HG02610 (cell line): ENCODE results near the gene PACS1.
A peak's percentile ranks its signal among the peaks of the same experiment; 100 is the strongest.
"Not testable (repeated sequence)": the region's sequence is repeated elsewhere in the genome, so short reads cannot be mapped to it uniquely, and the experiment has no call there.

ENCODE experiments used
- ATAC-seq: cut with Tn5 transposase; IDR thresholded peaks from one replicate; pipeline ENCODE4 v1.9.1; 2021; ENCODE audit warnings: mild to moderate bottlenecking, moderate library complexity; ENCODE audit not compliant: unreplicated experiment

The PACS1 gene

GRCh38 chr11:66069715-66070603 lies at the start of gene PACS1:
TSS of gene PACS1 (plus strand) at chr11:66070272. CDS start at chr11:66070487, 215 bp downstream.
- peak; percentile 49 for ATAC-seq

GRCh38 chr11:66020618-66021357 lies 49.3 kb upstream of the PACS1 start:
- ATAC-seq: no peak

GRCh38 chr11:66022401-66023185 lies 47.5 kb upstream of the PACS1 start:
- ATAC-seq: no peak

- not testable (repeated sequence) for ATAC-seq
Observed at GRCh38 chr11:66023186-66023440, 47.0 kb upstream of the PACS1 start.

GRCh38 chr11:66026017-66026529 lies 44.0 kb upstream of the PACS1 start, which contains the start of gene CATSPER1:
TSS of gene CATSPER1 (minus strand) at chr11:66026479. CDS start at chr11:66026379, 100 bp downstream.
- ATAC-seq: no peak

- no peak for ATAC-seq
Observed at GRCh38 chr11:66032957-66033735, 36.9 kb upstream of the PACS1 start.

GRCh38 chr11:66035653-66036333 lies 34.3 kb upstream of the PACS1 start:
- no peak for ATAC-seq

GRCh38 chr11:66036334-66036710 lies 33.8 kb upstream of the PACS1 start:
- no peak for ATAC-seq

GRCh38 chr11:66037327-66037726 lies 32.7 kb upstream of the PACS1 start:
- ATAC-seq: no peak

GRCh38 chr11:66039765-66040164 lies 30.3 kb upstream of the PACS1 start:
- no peak for ATAC-seq

- no peak for ATAC-seq
Observed at GRCh38 chr11:66042227-66042995, 27.7 kb upstream of the PACS1 start.

GRCh38 chr11:66042996-66043906 lies 26.8 kb upstream of the PACS1 start:
- no peak for ATAC-seq

- ATAC-seq: no peak
Observed at GRCh38 chr11:66044757-66045156, 25.3 kb upstream of the PACS1 start.

- no peak for ATAC-seq
Observed at GRCh38 chr11:66045177-66045639, 24.9 kb upstream of the PACS1 start.

- no peak for ATAC-seq
Observed at GRCh38 chr11:66046901-66047300, 23.2 kb upstream of the PACS1 start.

GRCh38 chr11:66047541-66048365 lies 22.3 kb upstream of the PACS1 start:
- no peak for ATAC-seq
